ENCODE results near the gene MGAT4A. TPM values are rescaled to one million over a fixed set of nuclear protein-coding genes. Genes with fewer than 3 reads are reported as not detected.
A peak's percentile ranks its signal among the peaks of the same experiment; 100 is the strongest.

The MGAT4A gene
- total and polyA plus RNA-seq, 4 donors = 16.1 to 43.7 (median 31.9) TPM

- no peaks in the 10 kb centered on the region for H3K36me3 ChIP-seq (ENCODE audit: control insufficient read depth in 4 of 4, insufficient read depth in 4 of 4, low read length in 4 of 4)
- H3K4me1 ChIP-seq (ENCODE audit: control insufficient read depth in 5 of 5, insufficient read depth in 5 of 5, low read length in 5 of 5) = peaks cover 0 to 32% (median 2%) of the 10 kb centered on the region in 5 donors
- H3K4me3 ChIP-seq = no peak overlapping the region
- no peaks in the 10 kb centered on the region for H3K9me3 ChIP-seq (ENCODE audit: control insufficient read depth in 4 of 4, insufficient read depth in 3 of 4, low read length in 3 of 4)
- ATAC-seq (ENCODE audit: insufficient read depth, low FRiP score) (no peak), DNase-seq (no peak)
- 71 to 73% methylated on average over 6 of the region's 6 CpGs for WGBS, 2 donors
- H3K27ac ChIP-seq (ENCODE audit: low read depth in 1 of 2, low read length in 1 of 2) = peak overlapping the region in 1 of 2 donors; percentile 40
- no peak overlapping the region for H3K9ac ChIP-seq (ENCODE audit: insufficient read depth in 1 of 2, low read length in 2 of 2)
- H3K27me3 ChIP-seq (ENCODE audit: control insufficient read depth in 3 of 3, insufficient read depth in 3 of 3, low read length in 2 of 3) = peaks cover 0 to 4% (median 0%) of the 10 kb centered on the region in 3 donors
- TF ChIP-seq CTCF (IDR thresholded peaks at IDR 0.05; ENCODE audit: control extremely low read depth, extremely low read depth) = no peak
Observed at GRCh38 chr2:98708396-98709186, 22.3 kb downstream of the MGAT4A start.

- Histone ChIP-seq H3K9me3 (ENCODE audit: control insufficient read depth in 4 of 4, insufficient read depth in 3 of 4, low read length in 3 of 4) (no peaks in the 10 kb centered on the region), H3K36me3 (ENCODE audit: control insufficient read depth in 4 of 4, insufficient read depth in 4 of 4, low read length in 4 of 4) (no peaks in the 10 kb centered on the region), H3K4me1 (ENCODE audit: control insufficient read depth in 5 of 5, insufficient read depth in 5 of 5, low read length in 5 of 5) (peaks cover 0 to 36% (median 13%) of the 10 kb centered on the region in 5 donors), H3K27me3 (ENCODE audit: control insufficient read depth in 3 of 3, insufficient read depth in 3 of 3, low read length in 2 of 3) (no peaks in the 10 kb centered on the region), H3K4me3 (no peak overlapping the region), H3K27ac (ENCODE audit: low read depth in 1 of 2, low read length in 1 of 2) (no peak overlapping the region), H3K9ac (ENCODE audit: insufficient read depth in 1 of 2, low read length in 2 of 2) (no peak overlapping the region)
- WGBS, 2 donors = 79 to 95% methylated on average over 2 of the region's 2 CpGs
- ATAC-seq (ENCODE audit: insufficient read depth, low FRiP score) (no peak), DNase-seq (no peak)
- no peak for TF ChIP-seq CTCF (IDR thresholded peaks at IDR 0.05; ENCODE audit: control extremely low read depth, extremely low read depth)
Observed at GRCh38 chr2:98706591-98706990, 24.3 kb downstream of the MGAT4A start.

GRCh38 chr2:98705333-98705617 is 25.7 kb downstream of the MGAT4A start:
- no peak overlapping the region for H3K27ac ChIP-seq (ENCODE audit: low read depth in 1 of 2, low read length in 1 of 2)
- no peak for ATAC-seq (ENCODE audit: insufficient read depth, low FRiP score)
- WGBS, 2 donors = 91 to 92% methylated on average over 3 of the region's 3 CpGs

More at GRCh38 chr2:98705333-98705617, 25.7 kb downstream of the MGAT4A start:
- no peaks in the 10 kb centered on the region for H3K27me3 ChIP-seq (ENCODE audit: control insufficient read depth in 3 of 3, insufficient read depth in 3 of 3, low read length in 2 of 3)
- H3K9ac ChIP-seq (ENCODE audit: insufficient read depth in 1 of 2, low read length in 2 of 2) = no peak overlapping the region
- no peaks in the 10 kb centered on the region for H3K9me3 ChIP-seq (ENCODE audit: control insufficient read depth in 4 of 4, insufficient read depth in 3 of 4, low read length in 3 of 4)
- H3K36me3 ChIP-seq (ENCODE audit: control insufficient read depth in 4 of 4, insufficient read depth in 4 of 4, low read length in 4 of 4) = no peaks in the 10 kb centered on the region
- peaks cover 0 to 40% (median 17%) of the 10 kb centered on the region in 5 donors for H3K4me1 ChIP-seq (ENCODE audit: control insufficient read depth in 5 of 5, insufficient read depth in 5 of 5, low read length in 5 of 5)
- TF ChIP-seq CTCF (IDR thresholded peaks at IDR 0.05; ENCODE audit: control extremely low read depth, extremely low read depth) = no peak
- H3K4me3 ChIP-seq = no peak overlapping the region
- DNase-seq = no peak
